ENCODE data around the gene KIAA1671.
A peak's percentile ranks its signal among the peaks of the same experiment; 100 is the strongest.

Gene KIAA1671

GRCh38 chr22:25007444-25008106, 55.1 kb downstream of the KIAA1671 start:
- DNase-seq (ENCODE audit: low read depth) = no peak
- no peak overlapping the region for H3K4me3 ChIP-seq (ENCODE audit: low read length)
- no peak for TF ChIP-seq CTCF (IDR thresholded peaks at IDR 0.05; ENCODE audit: insufficient read depth, low read depth, low read length, missing control alignments)

- no peak overlapping the region for H3K4me3 ChIP-seq (ENCODE audit: low read length)
- peak; percentile 51 for DNase-seq (ENCODE audit: low read depth)
- TF ChIP-seq CTCF (IDR thresholded peaks at IDR 0.05; ENCODE audit: insufficient read depth, low read depth, low read length, missing control alignments) = no peak
These were observed 56.1 kb downstream of the KIAA1671 start for GRCh38 chr22:25008666-25009065.

GRCh38 chr22:25012741-25013143, 60.2 kb downstream of the KIAA1671 start:
- TF ChIP-seq CTCF (IDR thresholded peaks at IDR 0.05; ENCODE audit: insufficient read depth, low read depth, low read length, missing control alignments) = no peak
- no peak overlapping the region for H3K4me3 ChIP-seq (ENCODE audit: low read length)
- DNase-seq (ENCODE audit: low read depth) = no peak

- no peak for TF ChIP-seq CTCF (IDR thresholded peaks at IDR 0.05; ENCODE audit: insufficient read depth, low read depth, low read length, missing control alignments)
- H3K4me3 ChIP-seq (ENCODE audit: low read length) = no peak overlapping the region
- peak; percentile 54 for DNase-seq (ENCODE audit: low read depth)
These were observed 61.1 kb downstream of the KIAA1671 start for GRCh38 chr22:25013607-25014006.

- TF ChIP-seq CTCF (IDR thresholded peaks at IDR 0.05; ENCODE audit: insufficient read depth, low read depth, low read length, missing control alignments) = no peak
- DNase-seq (ENCODE audit: low read depth) = no peak
- no peak overlapping the region for H3K4me3 ChIP-seq (ENCODE audit: low read length)
These were observed 62.6 kb downstream of the KIAA1671 start for GRCh38 chr22:25014896-25015755.

- no peak for TF ChIP-seq CTCF (IDR thresholded peaks at IDR 0.05; ENCODE audit: insufficient read depth, low read depth, low read length, missing control alignments)
- no peak for DNase-seq (ENCODE audit: low read depth)
- no peak overlapping the region for H3K4me3 ChIP-seq (ENCODE audit: low read length)
These were observed 63.8 kb downstream of the KIAA1671 start for GRCh38 chr22:25016311-25016710.

All from epithelial cell of esophagus (primary cell).